Right ventricle myocardium superior (tissue), 1 donor: Measurements from ENCODE around the gene UPK3B. TPM values are rescaled to one million over a fixed set of nuclear protein-coding genes. Genes with fewer than 3 reads are reported as not detected.
A peak's percentile ranks its signal among the peaks of the same experiment; 100 is the strongest.
"Not testable (repeated sequence)": the region's sequence is repeated elsewhere in the genome, so short reads cannot be mapped to it uniquely, and the experiment has no call there.

Experiments
- ATAC-seq: fragments of 200-7000 bp; cut with Tn5 transposase; one replicate; pipeline ENCODE4 v1.9.1; 2020; ENCODE audit warnings: mild to moderate bottlenecking; ENCODE audit not compliant: poor library complexity
- DNase-seq: peaks from one replicate; pipeline ENCODE4 v3.0.0-alpha.2; 2020
- intact Hi-C: fragments of 100-400 bp; cut with DNase I; formaldehyde crosslinking; loops from one replicate; pipeline ENCODE4 v1.11.2; 2022
- total RNA-seq: library from RNA; stranded (reverse); fragmentation: NEBNext Ultra II Directional; extraction: Animal tissue kit (Norgen Biotek cat#: 25700); gene quantifications from one replicate; pipeline ENCODE4 v1.2.1, GENCODE V29; 2021
- donor health status: DM: no; HTN: yes; CAD: no; lungs with severe emphysema.

UPK3B gene
- total RNA-seq, 1 donor from 2014 or later, result 0.22 TPM

DNA sequence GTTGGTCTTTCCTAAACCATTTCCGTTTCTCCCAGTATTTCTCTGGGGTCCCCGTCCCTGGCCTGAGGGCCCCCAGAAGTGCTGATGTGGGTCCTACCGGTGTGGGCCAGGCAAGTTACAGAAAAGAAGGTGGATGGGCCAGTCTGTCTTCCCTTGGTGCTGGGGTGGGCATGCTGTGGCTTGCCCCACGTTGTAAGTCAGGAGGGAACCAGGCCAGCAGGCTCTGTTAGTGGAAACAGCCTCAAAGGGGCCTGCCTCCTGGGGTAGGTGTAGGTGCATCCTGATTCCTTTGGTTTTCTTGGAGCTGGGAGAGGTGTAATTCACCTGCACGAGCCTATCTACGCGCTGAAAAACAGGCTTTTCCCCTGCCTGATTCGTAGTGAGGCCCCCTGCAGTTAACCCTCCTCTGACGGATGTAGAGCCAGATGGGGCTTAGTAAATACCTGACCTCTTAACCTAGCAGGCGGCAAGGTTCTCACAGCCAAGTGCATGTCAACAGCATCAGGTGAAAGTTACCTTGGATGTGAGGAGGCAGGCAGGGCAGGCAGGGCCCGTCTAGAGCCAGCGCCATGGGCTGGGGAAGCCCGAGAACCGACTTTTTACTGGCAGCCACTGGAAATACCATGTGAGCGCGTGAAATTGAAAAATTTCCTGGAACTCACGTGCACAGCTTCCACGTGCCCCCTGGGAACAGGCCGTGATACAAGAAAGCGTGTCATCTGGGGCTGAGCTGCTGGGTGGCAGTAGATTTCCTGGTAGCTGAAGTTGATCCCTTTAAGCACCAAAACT, 24.3 kb upstream of the UPK3B start:
- DNase-seq, intact Hi-C loops: not testable (repeated sequence)
- peak; percentile 79 for ATAC-seq

DNA sequence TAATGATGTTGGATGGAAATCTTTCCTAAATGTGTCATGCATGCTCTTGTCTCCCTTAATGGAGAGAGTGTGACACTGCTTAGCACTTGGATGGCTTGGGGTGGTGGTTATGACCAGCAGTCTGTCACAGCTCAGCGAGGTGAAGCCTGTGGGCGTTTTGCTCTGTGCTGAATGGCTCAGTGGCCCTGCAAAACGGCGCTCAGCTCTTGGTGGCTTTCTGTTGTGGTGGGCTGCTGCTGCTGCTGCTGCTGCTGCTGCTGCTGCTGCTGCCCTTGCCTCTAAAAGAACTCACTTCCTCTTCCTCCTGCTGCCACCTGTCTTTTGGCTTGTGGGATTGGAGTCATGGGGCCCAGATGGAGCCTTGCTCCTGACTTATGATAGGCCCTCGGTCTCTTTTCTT, 23.7 kb upstream of the UPK3B start:
- intact Hi-C loops, result not testable (repeated sequence)
- ATAC-seq, result peak; percentile 44
- DNase-seq, result peak; percentile 3

DNA sequence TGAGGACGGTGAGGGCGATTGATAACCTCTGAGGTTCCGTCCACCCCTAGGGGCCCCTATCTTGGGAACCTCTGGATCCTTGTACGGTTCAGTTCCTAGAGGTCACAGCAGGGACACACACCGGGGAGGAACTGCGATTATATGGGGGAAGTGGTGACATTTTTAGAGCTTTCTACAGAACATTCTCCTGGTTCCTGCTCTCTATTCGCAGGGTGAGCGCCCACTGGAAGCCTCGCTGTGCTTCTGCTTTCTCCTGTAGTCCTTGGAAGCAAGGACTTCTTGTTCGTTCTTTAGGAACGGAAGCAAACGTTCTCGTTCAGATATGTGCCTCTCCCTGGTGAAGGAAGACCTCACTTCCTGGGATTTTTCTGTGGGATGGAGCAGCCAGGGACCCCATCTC, 22.4 kb upstream of the UPK3B start:
- ATAC-seq, intact Hi-C loops: not testable (repeated sequence)
- DNase-seq, result peak; percentile 44

DNA sequence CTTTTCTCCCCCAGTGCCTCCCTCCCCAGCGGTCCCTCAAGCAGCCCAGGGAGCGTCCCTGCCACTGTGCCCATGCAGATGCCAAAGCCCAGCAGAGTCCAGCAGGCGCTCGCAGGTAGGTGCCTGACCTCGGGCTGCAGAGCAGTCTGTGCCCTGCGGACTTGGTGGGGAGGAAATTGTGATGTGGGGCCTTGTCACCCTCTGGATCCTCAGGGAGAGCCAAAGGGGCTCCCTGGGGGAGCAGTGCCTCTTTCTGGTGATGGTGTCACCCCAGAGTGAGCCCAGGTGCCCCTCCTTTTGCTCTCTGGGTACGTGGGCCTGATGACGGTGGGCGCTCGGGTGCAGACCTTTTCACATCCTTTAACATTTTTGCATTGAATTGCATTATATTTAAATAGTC, 18.2 kb upstream of the UPK3B start:
- DNase-seq, ATAC-seq, intact Hi-C loops: not testable (repeated sequence)

DNA sequence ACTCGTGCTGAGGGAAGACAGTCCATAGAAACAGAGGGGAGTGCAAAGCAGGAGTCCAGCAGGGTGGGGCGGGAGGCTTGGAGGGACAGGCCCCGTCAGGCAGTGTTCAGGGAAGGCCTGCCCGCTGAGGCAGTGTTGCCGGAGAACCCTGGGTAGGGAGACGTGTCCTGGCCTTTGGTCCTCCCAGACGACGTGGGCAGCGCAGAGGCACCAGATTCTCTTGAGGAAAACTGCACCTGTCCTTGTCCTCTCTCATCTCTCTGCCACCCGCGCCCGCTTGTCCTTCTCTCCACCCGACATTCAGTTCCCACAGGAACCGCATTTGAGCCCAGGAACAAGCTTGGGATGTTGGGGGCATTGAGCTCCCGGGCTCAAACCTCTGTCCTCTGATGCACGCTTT, 14.6 kb upstream of the UPK3B start:
- DNase-seq, intact Hi-C loops, ATAC-seq: not testable (repeated sequence)

DNA sequence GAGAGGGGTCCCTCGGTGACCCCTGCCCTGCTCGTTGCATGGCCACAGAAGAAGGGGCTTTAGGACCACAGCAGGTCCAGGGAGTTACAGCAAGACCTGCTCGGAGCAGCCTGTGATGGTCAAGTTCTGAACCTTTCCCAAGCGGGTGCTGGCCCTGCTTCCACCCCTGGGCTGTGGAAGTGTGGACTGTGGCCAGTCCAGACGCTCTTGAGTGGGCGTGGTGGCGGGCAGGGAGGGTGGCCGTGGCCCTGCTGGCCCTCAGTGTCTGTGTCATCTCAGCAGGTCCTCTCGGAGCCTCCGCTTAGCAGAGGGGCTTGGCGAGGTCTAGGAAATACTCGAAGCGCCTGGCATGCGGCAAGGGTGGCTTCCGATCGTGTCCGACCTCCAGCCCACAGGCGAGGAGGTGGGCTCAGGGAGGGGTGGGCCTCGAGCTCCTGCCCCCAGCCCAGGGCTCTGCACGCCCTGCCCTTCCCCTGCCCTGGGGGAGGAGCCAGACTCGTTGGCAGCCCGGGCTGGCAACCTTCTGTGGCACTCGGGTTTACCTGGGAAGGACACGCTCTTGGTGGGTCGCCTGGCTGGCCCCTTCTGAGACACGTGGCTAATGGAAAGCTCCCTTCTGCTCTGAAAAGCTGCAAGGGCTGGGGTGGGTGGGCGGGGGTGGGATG, 12.3 kb upstream of the UPK3B start:
- DNase-seq, intact Hi-C loops, ATAC-seq: not testable (repeated sequence)

DNA sequence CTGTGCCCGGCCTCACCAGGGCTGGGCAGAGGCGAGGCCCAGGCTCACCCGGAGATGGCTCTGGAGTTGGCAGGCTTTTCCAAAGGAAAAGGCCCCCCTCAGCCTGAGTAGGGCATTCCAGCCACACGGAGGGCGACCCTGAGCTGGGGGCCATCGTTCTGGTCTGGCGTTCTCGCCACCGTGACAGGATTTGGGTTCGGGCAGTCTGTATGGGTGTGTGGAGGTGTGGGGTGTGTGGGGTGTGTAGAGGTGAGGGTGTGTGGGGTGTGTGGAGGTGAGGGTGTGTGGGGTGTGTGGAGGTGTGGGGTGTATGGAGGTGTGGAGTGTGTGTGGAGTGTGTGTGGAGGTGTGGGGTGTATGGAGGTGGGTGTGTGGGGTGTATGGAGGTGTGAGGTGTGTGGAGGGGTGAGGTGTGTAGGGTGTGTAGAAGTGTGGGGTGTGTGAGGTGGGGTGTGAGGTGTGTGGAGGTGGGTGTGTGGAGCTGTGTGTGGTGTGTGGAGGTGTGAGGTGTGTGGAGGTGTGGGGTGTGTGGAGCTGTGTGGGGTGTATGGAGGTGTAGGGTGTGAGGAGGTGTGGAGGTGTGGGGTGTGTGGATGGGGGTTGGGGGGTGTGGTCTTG, 11.7 kb upstream of the UPK3B start:
- ATAC-seq, intact Hi-C loops, DNase-seq: not testable (repeated sequence)

DNA sequence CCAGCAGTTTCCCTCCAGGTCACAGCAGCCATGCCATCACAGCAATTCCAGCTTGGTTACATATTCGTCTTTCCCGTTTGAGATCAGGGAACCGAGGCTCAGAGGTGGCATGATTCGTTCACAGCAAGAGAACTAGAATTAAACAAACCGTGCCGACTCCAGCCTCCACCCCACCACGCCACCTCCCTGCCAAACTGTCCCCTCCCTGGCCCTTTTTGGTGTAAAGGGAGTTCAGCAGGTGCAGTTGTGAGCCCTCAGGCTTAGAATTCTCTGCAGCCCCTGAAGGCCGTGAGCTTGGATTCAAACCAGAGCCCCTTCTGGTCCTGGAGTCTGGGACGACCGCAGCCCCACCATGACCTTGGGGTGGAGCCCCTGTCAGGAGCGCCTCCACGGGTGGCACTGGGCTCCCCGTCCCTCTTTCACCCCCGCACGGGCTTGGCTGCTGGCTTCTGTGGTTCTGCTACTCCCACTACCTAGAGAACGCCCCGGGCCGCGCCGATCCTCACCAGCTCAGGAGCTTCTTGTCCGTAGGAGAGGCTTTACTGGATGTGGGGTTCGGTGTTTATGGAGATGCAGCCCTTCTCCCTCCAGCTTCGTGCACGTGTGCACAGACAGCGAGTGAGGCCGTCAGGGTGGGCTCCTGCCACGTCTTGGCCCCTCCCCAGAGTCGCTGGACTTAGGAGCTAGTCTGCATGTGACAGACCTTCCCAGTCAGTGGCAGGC, 11.0 kb upstream of the UPK3B start:
- intact Hi-C loops, ATAC-seq, DNase-seq: not testable (repeated sequence)

DNA sequence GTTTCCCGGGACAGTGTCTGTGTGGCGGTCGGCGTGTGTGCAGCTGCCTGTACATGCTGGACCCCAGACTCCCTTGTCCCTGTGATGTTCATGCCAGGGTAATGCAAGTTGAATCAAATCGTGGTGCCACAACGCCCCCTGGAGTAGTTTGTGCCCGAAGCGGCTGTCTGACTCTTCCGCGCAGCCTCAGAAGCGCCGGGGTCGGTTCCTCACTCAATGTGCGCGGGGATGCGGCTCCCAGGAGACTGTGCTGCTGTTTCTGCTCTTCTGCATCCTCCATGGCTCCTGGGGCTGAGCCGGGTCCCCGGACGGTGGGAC, 10.5 kb upstream of the UPK3B start:
- intact Hi-C loops, DNase-seq: not testable (repeated sequence)
- peak; percentile 56 for ATAC-seq

DNA sequence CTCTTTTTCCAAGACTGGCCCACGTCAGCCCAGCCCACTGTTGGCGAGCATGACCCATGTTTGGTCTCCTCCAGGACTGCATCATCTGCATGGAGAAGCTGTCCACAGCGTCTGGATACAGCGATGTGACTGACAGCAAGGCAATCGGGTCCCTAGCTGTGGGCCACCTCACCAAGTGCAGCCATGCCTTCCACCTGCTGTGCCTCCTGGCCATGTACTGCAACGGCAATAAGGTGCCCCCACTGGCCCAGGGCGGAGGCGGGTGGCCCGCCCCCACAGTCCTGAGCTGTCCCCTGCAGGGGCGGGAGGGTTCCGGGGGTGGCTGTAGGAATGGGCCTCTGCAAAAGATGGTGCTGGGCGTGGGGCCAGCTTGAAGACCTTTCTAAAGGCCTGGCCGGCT, 8.1 kb upstream of the UPK3B start:
- ATAC-seq, DNase-seq, intact Hi-C loops: not testable (repeated sequence)

DNA sequence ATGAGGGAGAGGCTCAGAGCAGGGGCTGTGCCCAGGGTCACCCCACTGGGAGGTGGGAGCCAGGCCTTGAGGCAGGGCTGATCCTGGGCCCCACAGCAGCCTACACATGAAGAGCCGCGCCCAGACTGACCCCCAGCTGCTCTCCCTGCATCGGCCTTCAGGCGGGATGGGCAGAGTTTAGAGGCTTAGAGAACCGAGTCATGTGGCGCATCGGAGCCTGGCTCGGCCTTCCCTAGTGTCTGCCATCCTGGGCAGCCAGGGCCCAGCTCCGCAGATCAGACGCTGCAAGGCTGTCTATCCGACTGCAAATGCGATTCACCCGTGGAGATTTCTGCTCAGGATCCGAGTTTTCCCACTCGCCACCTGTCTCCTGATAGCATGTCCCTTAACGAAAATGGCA, 7.5 kb upstream of the UPK3B start:
- ATAC-seq, intact Hi-C loops, DNase-seq: not testable (repeated sequence)

DNA sequence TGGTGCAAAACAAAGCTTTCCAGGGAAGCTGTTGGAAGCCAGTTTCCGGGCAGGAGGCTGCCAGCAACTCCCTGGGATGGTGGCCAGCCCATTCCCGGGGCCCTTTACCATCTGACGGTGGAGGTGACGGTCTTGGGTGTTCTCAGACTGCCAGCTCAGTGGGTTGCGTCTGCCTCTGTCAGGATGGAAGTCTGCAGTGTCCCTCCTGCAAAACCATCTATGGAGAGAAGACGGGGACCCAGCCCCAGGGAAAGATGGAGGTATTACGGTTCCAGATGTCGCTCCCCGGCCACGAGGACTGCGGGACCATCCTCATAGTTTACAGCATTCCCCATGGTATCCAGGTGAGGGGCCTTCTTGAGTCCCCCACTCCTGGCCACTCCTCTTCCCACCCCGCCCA, 7.1 kb upstream of the UPK3B start:
- DNase-seq, ATAC-seq, intact Hi-C loops: not testable (repeated sequence)

DNA sequence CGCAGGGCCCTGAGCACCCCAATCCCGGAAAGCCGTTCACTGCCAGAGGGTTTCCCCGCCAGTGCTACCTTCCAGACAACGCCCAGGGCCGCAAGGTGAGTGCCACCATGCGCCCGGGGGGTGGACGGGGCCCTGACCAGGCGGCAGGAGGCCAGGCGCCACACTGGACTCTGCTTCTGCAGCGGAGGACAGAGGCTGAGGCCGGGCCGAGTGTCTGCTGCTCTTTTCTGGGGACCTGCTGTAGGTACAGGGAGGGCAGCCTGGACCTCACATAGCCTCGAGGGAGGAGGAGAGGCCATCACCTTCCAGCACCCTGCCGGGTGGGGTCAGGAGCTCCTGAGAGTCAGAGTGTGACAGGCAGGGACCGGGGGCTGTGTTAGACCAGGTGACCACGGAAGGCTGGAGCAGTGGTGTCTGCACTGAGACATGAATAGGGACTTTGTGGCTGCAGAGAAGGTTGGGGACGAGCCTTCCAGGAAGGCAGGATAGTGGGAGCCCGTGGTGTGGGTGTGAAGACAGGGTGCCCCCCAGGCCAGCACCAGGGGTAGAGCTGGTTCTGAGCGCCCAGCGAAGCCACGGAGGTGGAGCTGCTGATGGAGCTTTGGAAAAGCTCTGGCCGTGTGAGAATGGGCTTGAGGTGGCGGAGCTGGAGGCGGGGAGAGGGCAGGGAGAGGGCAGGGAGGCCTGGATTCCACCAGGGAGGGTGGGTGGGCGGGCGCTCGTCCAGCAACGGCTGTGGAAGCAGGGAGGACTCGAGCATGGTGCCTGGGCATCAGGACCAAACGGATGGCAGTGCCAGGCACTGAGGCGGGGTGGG, 5.8 kb upstream of the UPK3B start:
- intact Hi-C loops, DNase-seq, ATAC-seq: not testable (repeated sequence)

DNA sequence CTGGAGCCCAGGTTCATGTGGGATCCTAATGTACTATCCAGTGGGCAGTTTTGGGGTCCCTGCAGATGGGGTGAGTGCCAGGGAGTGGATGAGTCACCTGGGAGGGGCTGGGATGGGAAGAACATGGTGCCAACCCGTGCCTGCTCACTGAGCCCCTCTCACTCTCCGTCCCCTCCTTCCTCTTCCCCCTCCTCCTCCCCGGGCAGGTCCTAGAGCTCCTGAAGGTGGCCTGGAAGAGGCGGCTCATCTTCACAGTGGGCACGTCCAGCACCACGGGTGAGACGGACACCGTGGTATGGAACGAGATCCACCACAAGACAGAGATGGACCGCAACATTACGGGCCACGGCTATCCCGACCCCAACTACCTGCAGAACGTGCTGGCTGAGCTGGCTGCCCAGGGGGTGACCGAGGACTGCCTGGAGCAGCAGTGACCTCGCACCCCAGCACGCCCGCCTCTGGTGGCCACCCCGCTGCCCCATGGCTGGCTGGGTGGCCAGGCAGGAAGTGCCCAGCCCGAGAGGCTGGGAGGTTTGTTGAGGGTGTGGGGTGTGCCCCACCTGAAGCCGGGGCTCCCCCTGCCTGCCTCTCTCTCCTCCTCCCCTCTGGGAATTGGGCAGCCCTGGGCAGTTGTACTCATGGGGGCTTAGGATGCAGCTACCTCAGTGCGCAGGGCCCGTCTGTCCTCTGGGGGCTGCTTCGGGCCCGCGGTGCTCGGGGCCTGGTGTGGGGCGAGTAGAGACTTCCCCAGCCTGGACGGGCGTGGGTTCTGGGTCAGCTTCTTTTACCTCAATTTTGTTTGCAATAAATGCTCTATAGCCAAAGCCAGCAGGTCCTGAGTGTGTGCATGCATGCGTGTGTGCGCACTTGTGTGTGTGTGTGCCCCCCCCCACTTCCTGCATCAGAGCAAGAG, 4.9 kb upstream of the UPK3B start:
- intact Hi-C loops, result no loop called here
- DNase-seq (no peak), ATAC-seq (no peak)

DNA sequence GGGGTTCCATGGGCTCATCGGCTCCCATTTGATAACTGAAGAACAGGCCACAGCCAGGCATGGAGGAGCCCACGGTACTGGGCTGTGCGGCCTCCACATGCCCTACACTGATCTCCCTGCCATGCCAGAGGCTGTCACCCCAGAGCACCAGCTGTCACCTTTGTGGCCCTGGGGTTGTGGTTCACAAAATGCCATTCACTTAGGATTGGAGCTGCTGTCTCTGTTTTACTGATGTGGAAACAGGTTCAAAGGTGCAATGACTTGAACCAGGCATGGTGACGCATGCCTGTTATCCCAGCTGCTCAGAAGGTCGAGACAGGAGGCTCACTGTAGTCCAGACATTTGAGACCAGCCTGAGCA, 4.3 kb upstream of the UPK3B start:
- DNase-seq (no peak), ATAC-seq (no peak)
- intact Hi-C loops, result no loop called here

DNA sequence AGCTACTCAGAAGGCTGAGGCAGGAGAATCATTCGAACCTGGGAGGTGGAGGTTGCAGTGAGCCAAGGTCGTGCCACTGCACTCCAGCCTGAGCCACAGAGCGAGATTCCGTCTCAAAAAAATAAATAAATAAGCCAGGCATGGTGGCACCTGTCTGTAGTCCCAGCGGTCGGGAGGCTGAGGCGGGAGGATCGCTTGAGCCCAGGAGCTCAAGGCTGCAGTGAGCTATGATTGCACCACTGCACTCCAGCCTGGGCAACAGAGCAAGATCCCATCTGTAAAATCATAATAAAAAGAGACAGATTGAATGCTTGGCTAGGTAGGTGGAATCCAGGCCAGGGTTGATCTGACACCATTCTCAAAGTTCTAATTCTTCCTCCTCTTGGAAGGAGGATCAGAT, 3.7 kb upstream of the UPK3B start:
- ATAC-seq, DNase-seq, intact Hi-C loops: not testable (repeated sequence)

DNA sequence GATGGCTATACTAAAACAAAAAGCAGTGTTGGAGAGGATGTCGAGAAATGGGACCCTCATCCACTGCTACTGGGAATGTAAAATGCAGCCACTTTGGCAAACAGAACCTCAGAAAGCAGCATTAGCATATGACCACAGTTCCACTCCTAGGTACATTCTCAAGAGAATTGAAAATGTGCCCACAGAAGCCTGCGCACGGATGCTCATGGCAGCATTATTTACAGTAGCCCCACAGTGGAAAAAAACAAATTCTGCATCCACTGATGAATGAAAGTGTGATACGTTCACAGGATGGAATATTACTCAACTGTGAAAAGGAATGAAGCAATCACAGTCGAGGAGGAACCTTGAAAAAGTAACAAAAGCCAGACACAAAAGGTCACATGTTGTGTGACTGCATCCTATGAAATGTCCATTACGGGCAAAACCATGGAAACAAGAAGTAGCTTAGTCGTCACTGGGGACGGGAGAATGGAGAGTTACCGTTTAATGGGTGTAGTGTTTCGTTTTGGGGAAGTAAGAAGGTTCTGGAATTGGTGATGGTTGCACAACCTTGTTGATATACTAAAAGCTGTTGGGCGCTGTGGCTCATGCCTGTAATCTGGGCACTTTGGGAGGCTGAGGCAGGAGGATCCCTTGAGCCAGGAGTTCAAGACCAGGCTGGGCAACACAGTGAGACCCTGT, 2.5 kb upstream of the UPK3B start:
- peak; percentile 20 for ATAC-seq
- intact Hi-C loops, result no loop called here
- no peak for DNase-seq
